ENCODE data around the gene AGPAT2.

DNA sequence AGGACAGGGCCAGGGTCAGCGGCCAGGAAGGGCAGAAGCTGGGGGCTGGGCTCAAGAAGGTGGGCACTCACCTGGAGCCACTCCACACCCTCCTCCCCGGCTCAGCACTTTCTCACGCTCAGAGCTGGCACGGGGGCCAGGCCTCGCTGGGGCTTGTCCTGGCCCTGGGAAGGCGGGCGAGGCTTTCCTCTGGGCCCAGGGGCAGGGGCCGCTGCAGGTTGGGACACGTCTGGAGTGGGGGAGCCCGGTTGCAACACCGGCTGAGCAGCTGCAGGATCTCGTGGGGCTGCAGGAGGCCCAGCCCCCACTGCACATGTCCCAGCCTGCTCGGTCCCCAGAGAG, 63.4 kb downstream of the AGPAT2 start:
- TF ChIP-seq EZH2 (IDR thresholded peaks at IDR 0.05) (no peak), EZH2phosphoT487 (IDR thresholded peaks at IDR 0.05) (no peak)
- TF ChIP-seq, protein P1, sequence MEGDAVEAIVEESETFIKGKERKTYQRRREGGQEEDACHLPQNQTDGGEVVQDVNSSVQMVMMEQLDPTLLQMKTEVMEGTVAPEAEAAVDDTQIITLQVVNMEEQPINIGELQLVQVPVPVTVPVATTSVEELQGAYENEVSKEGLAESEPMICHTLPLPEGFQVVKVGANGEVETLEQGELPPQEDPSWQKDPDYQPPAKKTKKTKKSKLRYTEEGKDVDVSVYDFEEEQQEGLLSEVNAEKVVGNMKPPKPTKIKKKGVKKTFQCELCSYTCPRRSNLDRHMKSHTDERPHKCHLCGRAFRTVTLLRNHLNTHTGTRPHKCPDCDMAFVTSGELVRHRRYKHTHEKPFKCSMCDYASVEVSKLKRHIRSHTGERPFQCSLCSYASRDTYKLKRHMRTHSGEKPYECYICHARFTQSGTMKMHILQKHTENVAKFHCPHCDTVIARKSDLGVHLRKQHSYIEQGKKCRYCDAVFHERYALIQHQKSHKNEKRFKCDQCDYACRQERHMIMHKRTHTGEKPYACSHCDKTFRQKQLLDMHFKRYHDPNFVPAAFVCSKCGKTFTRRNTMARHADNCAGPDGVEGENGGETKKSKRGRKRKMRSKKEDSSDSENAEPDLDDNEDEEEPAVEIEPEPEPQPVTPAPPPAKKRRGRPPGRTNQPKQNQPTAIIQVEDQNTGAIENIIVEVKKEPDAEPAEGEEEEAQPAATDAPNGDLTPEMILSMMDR (IDR thresholded peaks at IDR 0.05), result no peak
